ENCODE results near the gene ALKBH8.

Gene ALKBH8

DNA sequence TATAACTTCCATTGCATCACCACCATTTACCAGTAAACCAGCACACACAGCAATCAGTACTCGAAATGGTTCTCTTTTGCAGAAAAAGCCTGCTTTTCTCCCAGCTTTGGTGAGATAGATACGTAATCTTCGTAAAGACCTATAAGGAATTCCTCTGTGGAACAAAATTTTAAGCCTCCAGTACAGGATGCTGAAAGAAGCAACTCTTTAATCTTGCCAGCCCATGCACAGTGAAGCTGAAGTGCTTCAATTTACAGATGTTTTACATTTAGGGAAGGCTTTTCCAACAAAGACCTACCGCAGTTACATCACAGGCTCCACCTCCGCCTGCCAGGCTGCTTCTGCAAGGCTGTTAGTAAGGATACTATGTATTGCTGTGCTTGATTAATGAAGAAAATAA is 27.3 kb upstream of the ALKBH8 start:
- TF ChIP-seq, protein P1, sequence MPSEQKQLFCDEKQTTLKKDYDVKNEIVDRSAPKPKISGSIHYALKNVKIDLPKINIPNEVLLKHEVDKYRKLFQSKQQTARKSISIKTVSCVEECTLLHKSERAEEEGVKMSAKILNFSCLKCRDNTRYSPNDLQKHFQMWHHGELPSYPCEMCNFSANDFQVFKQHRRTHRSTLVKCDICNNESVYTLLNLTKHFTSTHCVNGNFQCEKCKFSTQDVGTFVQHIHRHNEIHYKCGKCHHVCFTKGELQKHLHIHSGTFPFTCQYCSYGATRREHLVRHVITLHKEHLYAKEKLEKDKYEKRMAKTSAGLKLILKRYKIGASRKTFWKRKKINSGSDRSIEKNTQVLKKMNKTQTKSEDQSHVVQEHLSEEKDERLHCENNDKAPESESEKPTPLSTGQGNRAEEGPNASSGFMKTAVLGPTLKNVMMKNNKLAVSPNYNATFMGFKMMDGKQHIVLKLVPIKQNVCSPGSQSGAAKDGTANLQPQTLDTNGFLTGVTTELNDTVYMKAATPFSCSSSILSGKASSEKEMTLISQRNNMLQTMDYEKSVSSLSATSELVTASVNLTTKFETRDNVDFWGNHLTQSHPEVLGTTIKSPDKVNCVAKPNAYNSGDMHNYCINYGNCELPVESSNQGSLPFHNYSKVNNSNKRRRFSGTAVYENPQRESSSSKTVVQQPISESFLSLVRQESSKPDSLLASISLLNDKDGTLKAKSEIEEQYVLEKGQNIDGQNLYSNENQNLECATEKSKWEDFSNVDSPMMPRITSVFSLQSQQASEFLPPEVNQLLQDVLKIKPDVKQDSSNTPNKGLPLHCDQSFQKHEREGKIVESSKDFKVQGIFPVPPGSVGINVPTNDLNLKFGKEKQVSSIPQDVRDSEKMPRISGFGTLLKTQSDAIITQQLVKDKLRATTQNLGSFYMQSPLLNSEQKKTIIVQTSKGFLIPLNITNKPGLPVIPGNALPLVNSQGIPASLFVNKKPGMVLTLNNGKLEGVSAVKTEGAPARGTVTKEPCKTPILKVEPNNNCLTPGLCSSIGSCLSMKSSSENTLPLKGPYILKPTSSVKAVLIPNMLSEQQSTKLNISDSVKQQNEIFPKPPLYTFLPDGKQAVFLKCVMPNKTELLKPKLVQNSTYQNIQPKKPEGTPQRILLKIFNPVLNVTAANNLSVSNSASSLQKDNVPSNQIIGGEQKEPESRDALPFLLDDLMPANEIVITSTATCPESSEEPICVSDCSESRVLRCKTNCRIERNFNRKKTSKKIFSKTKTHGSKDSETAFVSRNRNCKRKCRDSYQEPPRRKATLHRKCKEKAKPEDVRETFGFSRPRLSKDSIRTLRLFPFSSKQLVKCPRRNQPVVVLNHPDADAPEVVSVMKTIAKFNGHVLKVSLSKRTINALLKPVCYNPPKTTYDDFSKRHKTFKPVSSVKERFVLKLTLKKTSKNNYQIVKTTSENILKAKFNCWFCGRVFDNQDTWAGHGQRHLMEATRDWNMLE (tag by site-specific recombination; conservative IDR thresholded peaks at IDR 0.05; ENCODE audit: low read depth), result no peak
- TF ChIP-seq, protein P2, sequence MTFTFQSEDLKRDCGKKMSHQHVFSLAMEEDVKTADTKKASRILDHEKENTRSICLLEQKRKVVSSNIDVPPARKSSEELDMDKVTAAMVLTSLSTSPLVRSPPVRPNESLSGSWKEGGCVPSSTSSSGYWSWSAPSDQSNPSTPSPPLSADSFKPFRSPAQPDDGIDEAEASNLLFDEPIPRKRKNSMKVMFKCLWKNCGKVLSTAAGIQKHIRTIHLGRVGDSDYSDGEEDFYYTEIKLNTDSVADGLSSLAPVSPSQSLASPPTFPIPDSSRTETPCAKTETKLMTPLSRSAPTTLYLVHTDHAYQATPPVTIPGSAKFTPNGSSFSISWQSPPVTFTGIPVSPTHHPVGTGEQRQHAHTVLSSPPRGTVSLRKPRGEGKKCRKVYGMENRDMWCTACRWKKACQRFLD (tag by site-specific recombination; IDR thresholded peaks at IDR 0.05), result no peak
- TF ChIP-seq, protein P3, sequence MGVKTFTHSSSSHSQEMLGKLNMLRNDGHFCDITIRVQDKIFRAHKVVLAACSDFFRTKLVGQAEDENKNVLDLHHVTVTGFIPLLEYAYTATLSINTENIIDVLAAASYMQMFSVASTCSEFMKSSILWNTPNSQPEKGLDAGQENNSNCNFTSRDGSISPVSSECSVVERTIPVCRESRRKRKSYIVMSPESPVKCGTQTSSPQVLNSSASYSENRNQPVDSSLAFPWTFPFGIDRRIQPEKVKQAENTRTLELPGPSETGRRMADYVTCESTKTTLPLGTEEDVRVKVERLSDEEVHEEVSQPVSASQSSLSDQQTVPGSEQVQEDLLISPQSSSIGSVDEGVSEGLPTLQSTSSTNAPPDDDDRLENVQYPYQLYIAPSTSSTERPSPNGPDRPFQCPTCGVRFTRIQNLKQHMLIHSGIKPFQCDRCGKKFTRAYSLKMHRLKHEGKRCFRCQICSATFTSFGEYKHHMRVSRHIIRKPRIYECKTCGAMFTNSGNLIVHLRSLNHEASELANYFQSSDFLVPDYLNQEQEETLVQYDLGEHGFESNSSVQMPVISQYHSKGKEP (tag by site-specific recombination; IDR thresholded peaks at IDR 0.05), result no peak
- no peak for TF ChIP-seq ZNF274 (IDR thresholded peaks at IDR 0.05; ENCODE audit: low read length)
- TF ChIP-seq ZNF274 (tag by site-specific recombination; IDR thresholded peaks at IDR 0.05; ENCODE audit: borderline replicate concordance), result no peak
- TF ChIP-seq ZNF701 (tag by site-specific recombination; IDR thresholded peaks at IDR 0.05), result no peak
- TF ChIP-seq, protein P4, sequence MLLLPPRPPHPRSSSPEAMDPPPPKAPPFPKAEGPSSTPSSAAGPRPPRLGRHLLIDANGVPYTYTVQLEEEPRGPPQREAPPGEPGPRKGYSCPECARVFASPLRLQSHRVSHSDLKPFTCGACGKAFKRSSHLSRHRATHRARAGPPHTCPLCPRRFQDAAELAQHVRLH (tag by site-specific recombination; IDR thresholded peaks at IDR 0.05), result no peak
- TF ChIP-seq ZNF473 (tag by site-specific recombination; IDR thresholded peaks at IDR 0.05), result no peak
- peak; percentile 29; the same call in 1 of the 2 replicates for TF ChIP-seq ZNF341 (tag by site-specific recombination; IDR thresholded peaks at IDR 0.05; ENCODE audit: low read depth)
- Histone ChIP-seq H3K4me1 (ENCODE audit: control insufficient read depth, insufficient read depth, low read length) (no peaks in the 10 kb centered on the region), H3K9me3 (ENCODE audit: control insufficient read depth, insufficient read depth, low read depth, low read length) (no peaks in the 10 kb centered on the region), H3K27ac (ENCODE audit: extremely low read depth, low read depth, low read length) (no peak overlapping the region), H3K4me3 (ENCODE audit: low read depth, low read length) (no peak overlapping the region), H3K36me3 (ENCODE audit: control insufficient read depth in 2 of 2, insufficient read depth in 1 of 2, low read length in 2 of 2) (no peaks in the 10 kb centered on the region)
- POLR2A ChIA-PET, result no interaction called here
- CTCF ChIA-PET, result interaction anchor here (1.0 kb wide), 1 partner anchor 178 kb away, joined by 3 read pairs; no protein-coding TSS in a partner anchor

DNA sequence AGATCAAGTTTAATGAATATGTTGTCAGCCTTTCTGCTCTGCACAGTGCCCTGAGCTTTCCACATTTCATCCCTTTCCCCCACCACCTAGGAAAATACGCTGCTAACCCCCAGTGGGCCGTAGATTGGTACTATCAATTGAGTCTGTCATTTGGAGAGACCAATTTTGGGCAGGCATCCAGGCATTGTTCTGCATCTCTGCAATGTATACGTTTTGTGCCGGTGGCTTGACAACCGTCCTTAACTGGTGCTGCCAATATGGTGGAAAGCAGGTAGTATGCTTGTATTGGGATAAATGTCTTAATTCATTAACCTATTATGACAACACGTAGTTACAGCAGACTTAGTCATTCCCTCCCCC is 26.7 kb upstream of the ALKBH8 start:
- Histone ChIP-seq H3K4me3 (ENCODE audit: low read depth, low read length) (no peak overlapping the region), H3K36me3 (ENCODE audit: control insufficient read depth in 2 of 2, insufficient read depth in 1 of 2, low read length in 2 of 2) (no peaks in the 10 kb centered on the region), H3K27ac (ENCODE audit: extremely low read depth, low read depth, low read length) (no peak overlapping the region), H3K4me1 (ENCODE audit: control insufficient read depth, insufficient read depth, low read length) (no peaks in the 10 kb centered on the region), H3K9me3 (ENCODE audit: control insufficient read depth, insufficient read depth, low read depth, low read length) (no peaks in the 10 kb centered on the region)
- CTCF ChIA-PET, result interaction anchor here (0.5 to 1.2 kb wide), 4 partner anchors 15 to 325 kb away, joined by 3 to 4 read pairs (median 3); no protein-coding TSS in a partner anchor
- POLR2A ChIA-PET, result interaction anchor here (0.6 kb wide), 1 partner anchor 9 kb away, joined by 4 read pairs; no protein-coding TSS in a partner anchor
- TF ChIP-seq ZNF140 (tag by site-specific recombination; IDR thresholded peaks at IDR 0.05), result no peak
- TF ChIP-seq ZXDB (tag by site-specific recombination; IDR thresholded peaks at IDR 0.05), result no peak
- no peak for TF ChIP-seq ZNF121 (tag by site-specific recombination; IDR thresholded peaks at IDR 0.05)
- TF ChIP-seq HOXD13 (CRISPR knock-in tag; IDR thresholded peaks at IDR 0.05; ENCODE audit: borderline replicate concordance), result no peak
- no peak for TF ChIP-seq ZNF670 (tag by site-specific recombination; IDR thresholded peaks at IDR 0.05; ENCODE audit: low read depth)
- no peak for TF ChIP-seq YY1 (tag by site-specific recombination; IDR thresholded peaks at IDR 0.05)
- no peak for TF ChIP-seq ZNF514 (tag by site-specific recombination; IDR thresholded peaks at IDR 0.05)
- TF ChIP-seq, protein P5, sequence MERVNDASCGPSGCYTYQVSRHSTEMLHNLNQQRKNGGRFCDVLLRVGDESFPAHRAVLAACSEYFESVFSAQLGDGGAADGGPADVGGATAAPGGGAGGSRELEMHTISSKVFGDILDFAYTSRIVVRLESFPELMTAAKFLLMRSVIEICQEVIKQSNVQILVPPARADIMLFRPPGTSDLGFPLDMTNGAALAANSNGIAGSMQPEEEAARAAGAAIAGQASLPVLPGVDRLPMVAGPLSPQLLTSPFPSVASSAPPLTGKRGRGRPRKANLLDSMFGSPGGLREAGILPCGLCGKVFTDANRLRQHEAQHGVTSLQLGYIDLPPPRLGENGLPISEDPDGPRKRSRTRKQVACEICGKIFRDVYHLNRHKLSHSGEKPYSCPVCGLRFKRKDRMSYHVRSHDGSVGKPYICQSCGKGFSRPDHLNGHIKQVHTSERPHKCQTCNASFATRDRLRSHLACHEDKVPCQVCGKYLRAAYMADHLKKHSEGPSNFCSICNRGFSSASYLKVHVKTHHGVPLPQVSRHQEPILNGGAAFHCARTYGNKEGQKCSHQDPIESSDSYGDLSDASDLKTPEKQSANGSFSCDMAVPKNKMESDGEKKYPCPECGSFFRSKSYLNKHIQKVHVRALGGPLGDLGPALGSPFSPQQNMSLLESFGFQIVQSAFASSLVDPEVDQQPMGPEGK (tag by site-specific recombination; IDR thresholded peaks at IDR 0.05), result no peak

Data from HEK293 (cell line).